Endothelial cell of umbilical vein (primary cell): ENCODE measurements around the gene SLC12A7. TPM values are rescaled to one million over a fixed set of nuclear protein-coding genes. Genes with fewer than 3 reads are reported as not detected.

Experiments used
- BruUV-seq: library from RNA; stranded (reverse); fragments of 400-500 nt; replicated peaks from 2 replicates; lab custom pipeline; 2021; lab: Mats Ljungman, UMichigan
- CTCF ChIA-PET: fragments of 300-600, 350-600 bp; sonication (Branson Sonifier 250); formaldehyde crosslinking; loops from one replicate; lab custom pipeline; 2021; ENCODE audit warnings: antibody characterized with exemption, inconsistent platforms; lab: Charles Lee
- POLR2A ChIA-PET: fragments of 300-600, 350-600 bp; sonication (Branson Sonifier 250); formaldehyde crosslinking; loops from one replicate; lab custom pipeline; 2021; ENCODE audit warnings: antibody characterized with exemption, inconsistent platforms; lab: Charles Lee
- DNase-seq: peaks from one replicate; pipeline ENCODE4 v3.0.0-alpha.2; 2011; ENCODE audit warnings: low read depth, low spot score
- FAIRE-seq: peaks from 2 replicates; lab custom pipeline; 2011; peaks lifted over from hg19 to GRCh38; lab: Jason Lieb, UNC
- H2AFZ ChIP-seq: 2 replicates; pipeline ENCODE4 v1.6.0; 2012; ENCODE audit warnings: low read depth, low read length, control low read depth, inconsistent platforms
- H3K27ac ChIP-seq: 2 replicates; pipeline ENCODE4 v1.5.1; 2011; ENCODE audit warnings: low read depth, mild to moderate bottlenecking, control low read depth, low read length, moderate library complexity; ENCODE audit not compliant: insufficient read depth
- H3K27me3 ChIP-seq, 2 experiments: 2 replicates each; pipeline versions ENCODE4 v1.6.0 to v1.6.1; 2011; ENCODE audit warnings: low read length in 2 of 2, mixed read lengths in 1 of 2; ENCODE audit not compliant: control insufficient read depth in 2 of 2, insufficient read depth in 2 of 2
- H3K36me3 ChIP-seq, 2 experiments: 2 replicates in 1 of 2; 3 replicates in 1 of 2; pipeline ENCODE4 v1.5.1; 2011; ENCODE audit warnings: low read length in 2 of 2, mild to moderate bottlenecking in 1 of 2, moderate library complexity in 1 of 2; ENCODE audit not compliant: control insufficient read depth in 2 of 2, insufficient read depth in 2 of 2; ENCODE audit errors: extremely low read depth in 1 of 2
- H3K4me1 ChIP-seq: 3 replicates; pipeline ENCODE4 v1.5.1; 2011; ENCODE audit warnings: mild to moderate bottlenecking, low read length; ENCODE audit not compliant: control insufficient read depth, insufficient read depth; ENCODE audit errors: extremely low read depth
- H3K4me2 ChIP-seq: 2 replicates; pipeline ENCODE4 v1.6.1; 2011; ENCODE audit warnings: low read length, control low read depth, mixed read lengths; ENCODE audit not compliant: insufficient read depth
- H3K4me3 ChIP-seq, 3 experiments: fragments of 200-600 bp in 1 of 3; sonication (generic), shearing (Covaris generic) in 1 of 3; replicated peaks in 1 of 3; 2 replicates each; pipeline ENCODE4 v1.5.1; 2011 to 2016; ENCODE audit warnings: control low read depth in 3 of 3, low read length in 3 of 3, mild to moderate bottlenecking in 2 of 3, inconsistent platforms in 1 of 3, low read depth in 1 of 3, moderate library complexity in 1 of 3; ENCODE audit not compliant: insufficient read depth in 1 of 3
- H3K79me2 ChIP-seq: 2 replicates; pipeline ENCODE4 v1.6.0; 2012; ENCODE audit warnings: low read length, inconsistent platforms; ENCODE audit not compliant: control insufficient read depth, insufficient read depth
- H3K9ac ChIP-seq: replicated peaks from 2 replicates; pipeline ENCODE3; 2011; ENCODE audit warnings: low read length, control low read depth; ENCODE audit not compliant: insufficient read depth; ENCODE audit errors: extremely low read depth
- H3K9me1 ChIP-seq: replicated peaks from 3 replicates; pipeline ENCODE4 v1.6.0; 2011; ENCODE audit warnings: mild to moderate bottlenecking, low read length; ENCODE audit not compliant: control insufficient read depth, insufficient read depth; ENCODE audit errors: extremely low read depth
- H3K9me3 ChIP-seq: replicated peaks from 2 replicates; pipeline ENCODE4 v1.5.1; 2012; ENCODE audit warnings: low read length, inconsistent platforms; ENCODE audit not compliant: control insufficient read depth, insufficient read depth
- H4K20me1 ChIP-seq: replicated peaks from 2 replicates; pipeline ENCODE3; 2011; ENCODE audit warnings: mild to moderate bottlenecking, low read length; ENCODE audit not compliant: control insufficient read depth, insufficient read depth; ENCODE audit errors: extremely low read depth
- EZH2 ChIP-seq: IDR thresholded peaks from 2 replicates; pipeline ENCODE4 v1.6.1; 2012; ENCODE audit warnings: borderline replicate concordance, low read depth, mild to moderate bottlenecking, moderate library complexity, low read length, inconsistent platforms; ENCODE audit not compliant: severe bottlenecking
- FOS ChIP-seq: IDR thresholded peaks from 2 replicates; pipeline ENCODE4 v1.6.1; 2011; ENCODE audit warnings: mild to moderate bottlenecking, low read length, moderate library complexity, borderline replicate concordance; ENCODE audit not compliant: insufficient read depth
- GATA2 ChIP-seq: IDR thresholded peaks from 2 replicates; pipeline ENCODE4 v1.7.0; 2011; ENCODE audit warnings: low read depth, mild to moderate bottlenecking, moderate library complexity, mixed read lengths, low read length; ENCODE audit not compliant: insufficient read length, insufficient read depth
- JUN ChIP-seq: IDR thresholded peaks from 2 replicates; pipeline ENCODE4 v1.6.1; 2011; ENCODE audit warnings: borderline replicate concordance, low read depth; ENCODE audit not compliant: insufficient read length, insufficient read depth
- MYC ChIP-seq: IDR thresholded peaks from one replicate; pipeline ENCODE4 v1.6.1; 2011; ENCODE audit warnings: mild to moderate bottlenecking, low read depth, low read length
- POLR2A ChIP-seq: IDR thresholded peaks from 2 replicates; pipeline ENCODE4 v1.6.1; 2012; ENCODE audit warnings: low read depth, mild to moderate bottlenecking, control low read depth, low read length
- POLR2AphosphoS5 ChIP-seq: IDR thresholded peaks from 2 replicates; pipeline ENCODE4 v1.6.1; 2012; ENCODE audit warnings: low read depth, mild to moderate bottlenecking, control low read depth, low read length, moderate library complexity; ENCODE audit not compliant: insufficient read depth
- dilution Hi-C: fragments of 300-500 bp; cut with MboI; formaldehyde crosslinking; loops from one replicate; pipeline ENCODE4 v1.15.0; 2019; ENCODE audit warnings: low sequenced_read_pairs; ENCODE audit not compliant: extremely low pct_ligation_motif_present
- intact Hi-C: fragments of 100-400 bp; cut with micrococcal nuclease; formaldehyde crosslinking; loops from one replicate; pipeline ENCODE4 v1.10.0; 2022
- polyA plus RNA-seq, 4 experiments: library from polyadenylated mRNA; depleted of rRNA in 3 of 4; stranded (reverse) in 3 of 4; unstranded in 1 of 4; fragments of >200 nt; gene quantifications; 2 replicates each; pipeline versions ENCODE4 v1.2.1 to v1.2.3, GENCODE V29; 2011 to 2012; ENCODE audit warnings: missing spikeins in 1 of 4
- total RNA-seq: library from RNA; stranded (reverse); gene quantifications from 2 replicates; pipeline ENCODE4 v1.2.3, GENCODE V29; 2021
- TF ChIP-seq, protein P1 (sequence below), 2 donors: IDR thresholded peaks; 1 replicate in 1 of 2; 2 replicates in 1 of 2; pipeline ENCODE4 v1.5.1; 2011; ENCODE audit warnings: low read length in 2 of 2, mild to moderate bottlenecking in 2 of 2, moderate library complexity in 2 of 2, control low read depth in 1 of 2, inconsistent platforms in 1 of 2, low read depth in 1 of 2; ENCODE audit not compliant: insufficient read depth in 1 of 2; ENCODE audit errors: extremely low read depth in 1 of 2
- TF ChIP-seq, protein P2 (sequence below): IDR thresholded peaks from 2 replicates; pipeline ENCODE4 v1.6.1; 2011; ENCODE audit not compliant: insufficient read depth, insufficient read length

Gene SLC12A7
- total and polyA plus RNA-seq, 2 donors (not counting 3 experiments of a cell fraction or from before 2014, with no cell fraction given): 16.4 to 38.8 TPM

DNA sequence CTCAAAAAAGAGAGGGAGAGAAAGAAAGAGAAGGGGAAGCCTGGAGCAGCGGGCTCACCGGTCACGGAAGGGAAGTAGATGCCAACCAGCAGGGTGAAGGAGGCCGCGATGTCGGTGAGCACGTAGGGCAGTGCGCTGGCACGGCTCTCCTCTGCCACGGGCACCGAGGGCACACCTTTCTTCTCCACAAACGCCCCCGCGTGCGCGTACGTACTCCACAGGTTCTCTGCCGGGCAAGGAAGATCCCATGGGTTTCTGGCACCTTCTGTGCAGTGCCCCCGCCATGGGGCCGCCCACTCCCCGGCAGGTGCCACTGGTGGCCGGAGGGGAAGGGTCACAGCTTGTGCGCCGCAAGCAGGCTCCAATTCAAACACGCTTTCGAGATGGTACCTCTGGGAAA is 30.3 kb downstream of the SLC12A7 start:
- CTCF ChIA-PET: no interaction called here
- Histone ChIP-seq H3K4me3 (no peak overlapping the region), H3K9ac (no peak overlapping the region), H3K27ac (no peak overlapping the region), H4K20me1 (no peaks in the 10 kb centered on the region), H3K9me1 (no peaks in the 10 kb centered on the region), H3K4me1 (no peaks in the 10 kb centered on the region), H3K4me2 (no peak overlapping the region), H3K9me3 (no peaks in the 10 kb centered on the region), H2AFZ (no peak overlapping the region), H3K27me3 (no peaks in the 10 kb centered on the region), H3K36me3 (peaks cover 0 to 13% of the 10 kb centered on the region in 2 experiments), H3K79me2 (no peaks in the 10 kb centered on the region)
- dilution Hi-C loops: no loop called here
- intact Hi-C loops: no loop called here
- DNase-seq: no peak
- no TSS peak for BruUV-seq
- no peak for FAIRE-seq
- POLR2A ChIA-PET: no interaction called here
- no peak for TF ChIP-seq JUN
- no peak for TF ChIP-seq POLR2A
- TF ChIP-seq, protein P1, sequence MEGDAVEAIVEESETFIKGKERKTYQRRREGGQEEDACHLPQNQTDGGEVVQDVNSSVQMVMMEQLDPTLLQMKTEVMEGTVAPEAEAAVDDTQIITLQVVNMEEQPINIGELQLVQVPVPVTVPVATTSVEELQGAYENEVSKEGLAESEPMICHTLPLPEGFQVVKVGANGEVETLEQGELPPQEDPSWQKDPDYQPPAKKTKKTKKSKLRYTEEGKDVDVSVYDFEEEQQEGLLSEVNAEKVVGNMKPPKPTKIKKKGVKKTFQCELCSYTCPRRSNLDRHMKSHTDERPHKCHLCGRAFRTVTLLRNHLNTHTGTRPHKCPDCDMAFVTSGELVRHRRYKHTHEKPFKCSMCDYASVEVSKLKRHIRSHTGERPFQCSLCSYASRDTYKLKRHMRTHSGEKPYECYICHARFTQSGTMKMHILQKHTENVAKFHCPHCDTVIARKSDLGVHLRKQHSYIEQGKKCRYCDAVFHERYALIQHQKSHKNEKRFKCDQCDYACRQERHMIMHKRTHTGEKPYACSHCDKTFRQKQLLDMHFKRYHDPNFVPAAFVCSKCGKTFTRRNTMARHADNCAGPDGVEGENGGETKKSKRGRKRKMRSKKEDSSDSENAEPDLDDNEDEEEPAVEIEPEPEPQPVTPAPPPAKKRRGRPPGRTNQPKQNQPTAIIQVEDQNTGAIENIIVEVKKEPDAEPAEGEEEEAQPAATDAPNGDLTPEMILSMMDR (IDR thresholded peaks at IDR 0.05; ENCODE audit: extremely low read depth in 1 of 2, insufficient read depth in 1 of 2, low read depth in 1 of 2, low read length in 2 of 2): no peak
- no peak for TF ChIP-seq POLR2AphosphoS5
- TF ChIP-seq EZH2: no peak
- TF ChIP-seq GATA2: no peak

DNA sequence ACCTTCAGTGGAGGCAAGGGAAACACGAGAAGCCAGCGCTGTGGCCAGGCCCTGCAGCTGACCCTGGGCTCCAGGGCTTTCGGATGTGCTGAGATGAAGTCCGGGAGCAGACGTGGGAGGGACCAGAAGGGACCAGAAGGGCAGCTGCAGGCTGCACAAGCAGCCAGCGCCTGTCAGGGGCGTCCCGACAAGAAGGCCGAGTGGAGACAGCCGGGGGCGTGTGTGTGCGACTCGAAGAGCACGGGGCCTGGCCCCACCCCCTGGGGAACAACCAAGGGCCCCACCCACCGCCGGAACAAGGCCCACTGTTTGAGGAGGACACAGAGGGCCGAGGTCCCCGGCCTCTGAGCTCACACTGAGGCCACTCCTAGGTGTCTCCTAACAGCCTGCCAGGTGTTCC is 31.4 kb downstream of the SLC12A7 start:
- Histone ChIP-seq H2AFZ (no peak overlapping the region), H3K4me3 (no peak overlapping the region), H3K9me3 (no peaks in the 10 kb centered on the region), H3K36me3 (peaks cover 0 to 21% of the 10 kb centered on the region in 2 experiments), H3K9me1 (no peaks in the 10 kb centered on the region), H3K4me1 (no peaks in the 10 kb centered on the region), H3K27ac (no peak overlapping the region), H4K20me1 (no peaks in the 10 kb centered on the region), H3K9ac (no peak overlapping the region), H3K27me3 (no peaks in the 10 kb centered on the region), H3K4me2 (no peak overlapping the region), H3K79me2 (no peaks in the 10 kb centered on the region)
- intact Hi-C loops: no loop called here
- no TSS peak for BruUV-seq
- ChIA-PET POLR2A (no interaction called here), CTCF (no interaction called here)
- dilution Hi-C loops: no loop called here
- TF ChIP-seq EZH2 (no peak), GATA2 (no peak), FOS (no peak), MYC (no peak), JUN (no peak), POLR2AphosphoS5 (no peak), POLR2A (no peak)
- TF ChIP-seq, protein P1 (IDR thresholded peaks at IDR 0.05; ENCODE audit: extremely low read depth in 1 of 2, insufficient read depth in 1 of 2, low read depth in 1 of 2, low read length in 2 of 2): no peak
- TF ChIP-seq, protein P2, sequence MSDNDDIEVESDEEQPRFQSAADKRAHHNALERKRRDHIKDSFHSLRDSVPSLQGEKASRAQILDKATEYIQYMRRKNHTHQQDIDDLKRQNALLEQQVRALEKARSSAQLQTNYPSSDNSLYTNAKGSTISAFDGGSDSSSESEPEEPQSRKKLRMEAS: no peak
- FAIRE-seq (no peak), DNase-seq (no peak)
